Measurements from ENCODE around the gene OSBPL6.

The OSBPL6 gene

DNA sequence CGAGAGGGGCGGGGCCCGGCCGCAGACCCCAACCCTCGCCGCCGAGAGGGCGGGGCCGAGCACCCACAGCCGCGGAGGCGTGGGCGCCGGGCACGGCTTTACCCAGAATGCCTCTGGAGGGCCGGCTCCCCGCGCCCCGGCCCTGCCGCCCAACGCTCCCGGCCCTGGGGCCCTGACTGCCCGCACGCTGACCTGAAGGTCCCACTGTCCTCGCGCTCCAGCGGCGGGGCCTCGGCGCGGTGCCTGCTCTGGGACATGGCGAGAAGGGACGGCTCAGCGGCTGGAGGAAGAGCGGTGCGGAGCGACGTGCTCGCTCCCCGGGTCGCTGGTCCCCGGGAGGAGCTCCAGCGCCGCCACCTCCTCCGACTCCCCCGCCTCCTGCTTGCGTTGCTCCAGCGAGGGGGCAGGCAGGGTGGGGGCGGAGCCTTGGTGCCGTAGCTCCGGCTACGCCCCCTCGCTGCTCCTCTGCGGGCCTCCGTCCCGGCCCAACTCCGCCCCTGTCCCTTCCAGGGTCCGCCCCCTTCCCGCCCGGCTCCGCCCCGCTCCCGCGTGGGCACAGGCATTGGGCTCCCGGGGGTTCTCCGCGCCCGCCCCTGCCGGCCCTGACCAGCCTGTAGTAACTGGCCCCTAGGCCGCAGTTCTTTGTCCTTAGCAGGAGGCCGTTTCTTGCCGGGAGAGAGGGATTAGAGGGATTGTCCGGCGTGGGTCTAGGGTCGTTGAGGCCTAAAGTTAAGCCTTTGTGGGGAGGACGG is 256.6 kb downstream of the OSBPL6 start, which contains the start of the genes PJVK and PRKRA:
TSS of gene PJVK (plus strand) at position 605 of the 752 bp plus-strand sequence. CDS start 2,032 bp downstream, outside the sequence.
TSS of gene PRKRA (minus strand) at position 402 of the 752 bp plus-strand sequence. CDS start at position 257, 145 bp downstream.
- DNase-seq: peak; percentile 99

- DNase-seq: no peak
These were observed 258.0 kb downstream of the OSBPL6 start for GRCh38 chr2:178452334-178452733.
